Tibial nerve (tissue), 4 donors: Measurements from ENCODE around the gene PLXNA4. TPM values are rescaled to one million over a fixed set of nuclear protein-coding genes. Genes with fewer than 3 reads are reported as not detected.

Experiments used
- DNase-seq, 2 donors: peaks; one replicate each; pipeline ENCODE4 v3.0.0-alpha.2; 2019; ENCODE audit warnings: low spot score in 2 of 2
- H3K27ac ChIP-seq, 4 donors: fragments of 200-600 bp; sonication (generic) in 3 of 4; one replicate each; pipeline ENCODE4 v1.5.1; 2017 to 2019; ENCODE audit warnings: mild to moderate bottlenecking in 1 of 4
- H3K27me3 ChIP-seq, 2 donors: fragments of 200-600 bp; sonication (generic) in 1 of 2; one replicate each; pipeline versions ENCODE4 v1.5.1 to v1.6.0; 2017 to 2019
- H3K36me3 ChIP-seq, 3 donors: fragments of 200-600 bp; sonication (generic); one replicate each; pipeline ENCODE4 v1.5.1; 2018 to 2019
- H3K4me1 ChIP-seq, 4 donors: fragments of 200-600 bp; sonication (generic) in 3 of 4; one replicate each; pipeline ENCODE4 v1.5.1; 2017 to 2019
- H3K4me3 ChIP-seq, 4 donors: fragments of 200-600 bp; sonication (generic) in 3 of 4; one replicate each; pipeline ENCODE4 v1.5.1; 2017 to 2019; ENCODE audit warnings: mild to moderate bottlenecking in 1 of 4, moderate library complexity in 1 of 4
- H3K9me3 ChIP-seq, 4 donors: fragments of 200-600 bp; sonication (generic) in 3 of 4; one replicate each; pipeline ENCODE4 v1.5.1; 2017 to 2019
- EP300 ChIP-seq, 2 donors: sonication (generic); formaldehyde crosslinking; IDR thresholded peaks; one replicate each; pipeline ENCODE4 v1.6.1; 2017; ENCODE audit warnings: antibody characterized with exemption in 2 of 2, mild to moderate bottlenecking in 1 of 2
- POLR2A ChIP-seq, 2 donors: fragments of 450-650 bp; IDR thresholded peaks; one replicate each; pipeline ENCODE4 v1.6.1; 2017; ENCODE audit warnings: antibody characterized with exemption in 2 of 2, mild to moderate bottlenecking in 2 of 2, moderate library complexity in 2 of 2
- WGBS, 2 donors: methylation state at CpG; one replicate each; pipeline ENCODE4 v1.1.5; 2018; 5-methylcytosine and 5-hydroxymethylcytosine counted together
- total RNA-seq, 4 donors: library from RNA; depleted of rRNA; stranded (reverse); fragments of >200 nt; gene quantifications; one replicate each; pipeline ENCODE4 v1.1.0, GENCODE V29; 2016
- TF ChIP-seq, protein P1 (sequence below), 5 experiments: fragments of 200-600 bp in 3 of 5; fragments of 450-650 bp in 2 of 5; sonication (generic) in 3 of 5; IDR thresholded peaks; one replicate each; pipeline ENCODE4 v1.5.1; 2016 to 2019; ENCODE audit warnings: antibody characterized with exemption in 5 of 5, mild to moderate bottlenecking in 3 of 5, moderate library complexity in 2 of 5

PLXNA4 gene
- total RNA-seq, 4 donors from 2014 or later: 12.6 to 32.4 (median 13.7) TPM

DNA sequence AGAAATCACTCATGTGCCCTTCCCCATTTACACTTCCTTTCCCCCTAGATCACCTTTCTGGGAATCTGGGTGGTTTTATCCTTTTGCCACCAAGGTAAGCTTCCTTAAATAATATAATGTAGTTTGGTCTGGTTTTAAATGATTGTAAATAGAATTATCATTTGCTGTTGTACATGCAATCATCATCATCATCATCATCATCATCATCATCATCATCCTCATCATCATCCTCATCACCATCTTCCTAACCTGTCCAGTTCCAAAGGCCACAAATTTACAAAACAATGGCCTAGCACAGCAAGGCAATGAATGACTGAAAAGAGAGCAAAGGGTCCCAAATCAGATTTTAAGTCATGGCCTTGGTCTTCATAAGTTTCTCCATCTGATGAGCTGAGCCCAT is 329.7 kb downstream of the PLXNA4 start:
- DNase-seq: no peak
- TF ChIP-seq, protein P1, sequence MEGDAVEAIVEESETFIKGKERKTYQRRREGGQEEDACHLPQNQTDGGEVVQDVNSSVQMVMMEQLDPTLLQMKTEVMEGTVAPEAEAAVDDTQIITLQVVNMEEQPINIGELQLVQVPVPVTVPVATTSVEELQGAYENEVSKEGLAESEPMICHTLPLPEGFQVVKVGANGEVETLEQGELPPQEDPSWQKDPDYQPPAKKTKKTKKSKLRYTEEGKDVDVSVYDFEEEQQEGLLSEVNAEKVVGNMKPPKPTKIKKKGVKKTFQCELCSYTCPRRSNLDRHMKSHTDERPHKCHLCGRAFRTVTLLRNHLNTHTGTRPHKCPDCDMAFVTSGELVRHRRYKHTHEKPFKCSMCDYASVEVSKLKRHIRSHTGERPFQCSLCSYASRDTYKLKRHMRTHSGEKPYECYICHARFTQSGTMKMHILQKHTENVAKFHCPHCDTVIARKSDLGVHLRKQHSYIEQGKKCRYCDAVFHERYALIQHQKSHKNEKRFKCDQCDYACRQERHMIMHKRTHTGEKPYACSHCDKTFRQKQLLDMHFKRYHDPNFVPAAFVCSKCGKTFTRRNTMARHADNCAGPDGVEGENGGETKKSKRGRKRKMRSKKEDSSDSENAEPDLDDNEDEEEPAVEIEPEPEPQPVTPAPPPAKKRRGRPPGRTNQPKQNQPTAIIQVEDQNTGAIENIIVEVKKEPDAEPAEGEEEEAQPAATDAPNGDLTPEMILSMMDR (IDR thresholded peaks at IDR 0.05): no peak
- TF ChIP-seq POLR2A (IDR thresholded peaks at IDR 0.05) (no peak), EP300 (IDR thresholded peaks at IDR 0.05) (no peak)

DNA sequence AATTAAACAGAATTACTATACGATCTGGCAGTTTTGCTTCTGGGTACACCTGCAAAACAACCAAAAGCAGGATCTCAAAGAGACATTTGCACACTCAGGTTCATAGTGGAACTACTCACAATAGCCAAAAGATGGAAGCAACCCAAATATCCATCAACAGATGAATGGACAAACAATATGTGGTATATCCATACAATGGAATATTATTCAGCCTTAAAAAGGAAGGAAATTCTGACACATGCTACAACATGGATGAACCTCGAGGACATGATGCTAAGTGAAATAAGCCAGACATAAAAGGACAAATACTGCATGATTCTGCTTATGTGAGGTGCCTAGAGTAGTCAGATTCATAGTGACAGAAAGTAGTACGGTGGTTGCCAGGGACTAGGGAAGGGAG is 330.7 kb downstream of the PLXNA4 start:
- TF ChIP-seq, protein P1 (IDR thresholded peaks at IDR 0.05): no peak
- TF ChIP-seq POLR2A (IDR thresholded peaks at IDR 0.05): no peak
- no peak for TF ChIP-seq EP300 (IDR thresholded peaks at IDR 0.05)
- Histone ChIP-seq H3K4me1 (peaks cover 0 to 12% (median 4%) of the 10 kb centered on the region in 4 donors), H3K9me3 (peaks cover 0 to 12% (median 0%) of the 10 kb centered on the region in 4 donors), H3K36me3 (no peaks in the 10 kb centered on the region), H3K27ac (no peak overlapping the region), H3K27me3 (peaks cover 0 to 5% of the 10 kb centered on the region in 2 donors), H3K4me3 (no peak overlapping the region)
- DNase-seq: no peak
- 81 to 88% methylated on average over 3 of the region's 3 CpGs for WGBS, 2 donors

More for the DNA sequence above, 329.7 kb downstream of the PLXNA4 start:
- Histone ChIP-seq H3K36me3 (no peaks in the 10 kb centered on the region), H3K4me1 (peaks cover 0 to 23% (median 8%) of the 10 kb centered on the region in 4 donors), H3K27me3 (peaks cover 0 to 5% of the 10 kb centered on the region in 2 donors), H3K9me3 (peaks cover 0 to 12% (median 0%) of the 10 kb centered on the region in 4 donors), H3K27ac (no peak overlapping the region), H3K4me3 (no peak overlapping the region)

DNA sequence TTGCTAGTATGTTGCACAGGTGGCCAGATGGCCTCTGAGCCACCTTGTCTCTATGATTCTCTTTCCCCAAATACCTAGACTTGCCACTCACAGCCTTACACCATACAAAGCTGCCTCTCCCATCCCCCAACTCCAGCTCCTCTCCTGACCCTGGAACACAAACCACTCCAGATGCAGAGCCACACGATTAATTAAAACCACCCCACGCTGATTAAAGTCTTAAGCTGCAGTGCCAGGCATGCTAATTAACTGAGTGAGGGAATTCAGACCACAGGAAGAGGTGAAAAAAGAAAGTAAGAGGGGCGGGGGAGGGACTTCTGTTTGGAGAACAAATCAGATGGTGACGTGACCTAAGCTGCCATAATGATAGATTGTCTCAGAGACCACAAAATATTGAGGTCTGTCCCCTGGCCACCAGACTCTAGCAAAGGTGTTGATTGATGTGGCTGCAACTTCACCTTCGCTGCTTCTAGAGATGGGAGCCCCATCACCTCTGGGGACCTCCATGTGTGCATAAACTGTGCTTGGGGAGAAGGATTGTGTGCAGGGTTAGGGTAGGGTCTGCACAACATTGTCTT is 331.3 kb downstream of the PLXNA4 start:
- Histone ChIP-seq H3K4me1 (peaks cover 0 to 7% (median under 1%) of the 10 kb centered on the region in 4 donors), H3K36me3 (no peaks in the 10 kb centered on the region), H3K27me3 (peaks cover 0 to 5% of the 10 kb centered on the region in 2 donors), H3K9me3 (peaks cover 0 to 12% (median 0%) of the 10 kb centered on the region in 4 donors), H3K4me3 (no peak overlapping the region), H3K27ac (no peak overlapping the region)
- no peak for DNase-seq
- 71 to 79% methylated on average over 5 of the region's 5 CpGs for WGBS, 2 donors
- TF ChIP-seq, protein P1 (IDR thresholded peaks at IDR 0.05): no peak
- TF ChIP-seq EP300 (IDR thresholded peaks at IDR 0.05) (no peak), POLR2A (IDR thresholded peaks at IDR 0.05) (no peak)

DNA sequence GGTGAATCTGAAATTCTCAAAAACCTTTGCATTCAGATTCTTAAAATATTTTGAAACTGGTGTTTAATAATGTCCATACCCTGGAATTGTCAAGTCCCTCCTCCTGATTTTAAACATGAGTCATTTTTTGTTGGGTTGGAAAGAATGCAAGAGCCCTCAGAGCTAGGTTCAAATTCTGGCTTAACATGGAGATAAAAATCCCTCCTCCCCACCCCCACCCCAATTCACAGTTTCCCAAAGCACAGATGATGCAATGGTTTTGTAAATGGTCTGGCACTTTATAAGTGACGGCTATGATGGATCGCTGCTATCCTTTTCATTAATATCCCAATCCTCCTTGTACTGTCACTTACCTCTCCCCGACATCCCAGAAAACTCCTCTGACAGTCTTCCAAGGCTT is 332.8 kb downstream of the PLXNA4 start:
- Histone ChIP-seq H3K27me3 (peaks cover 0 to 4% of the 10 kb centered on the region in 2 donors), H3K27ac (no peak overlapping the region), H3K4me1 (no peaks in the 10 kb centered on the region), H3K4me3 (no peak overlapping the region), H3K9me3 (peaks cover 0 to 12% (median 0%) of the 10 kb centered on the region in 4 donors), H3K36me3 (no peaks in the 10 kb centered on the region)
- no peak for TF ChIP-seq EP300 (IDR thresholded peaks at IDR 0.05)
- TF ChIP-seq POLR2A (IDR thresholded peaks at IDR 0.05): no peak
- TF ChIP-seq, protein P1 (IDR thresholded peaks at IDR 0.05): no peak
- 90 to 91% methylated on average over 3 of the region's 3 CpGs for WGBS, 2 donors
- no peak for DNase-seq

DNA sequence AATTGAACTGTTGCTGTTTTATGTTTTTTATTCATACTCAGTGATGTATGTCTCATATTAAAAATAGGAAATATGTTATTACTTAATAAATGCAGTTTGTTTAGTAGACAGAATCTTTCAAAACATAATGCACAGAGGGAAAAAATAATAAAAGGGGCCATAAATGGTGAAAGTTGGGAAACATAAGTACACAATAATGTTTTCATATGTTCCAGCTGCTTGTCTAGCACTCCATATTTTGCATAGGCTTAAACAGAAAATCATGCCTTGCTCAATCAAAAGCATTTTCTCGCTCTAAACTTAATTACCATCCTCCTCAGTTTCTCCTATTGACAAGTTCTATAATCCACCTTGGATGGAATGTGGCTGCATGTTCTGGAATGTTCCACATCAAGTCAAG is 333.2 kb downstream of the PLXNA4 start:
- H3K27ac ChIP-seq: no peak overlapping the region
- peaks cover 0 to 12% (median 0%) of the 10 kb centered on the region in 4 donors for H3K9me3 ChIP-seq
- H3K27me3 ChIP-seq: no peaks in the 10 kb centered on the region
- WGBS, 2 donors: 79 to 82% methylated on average over 1 of the region's 1 CpG
- no peaks in the 10 kb centered on the region for H3K4me1 ChIP-seq
- no peak overlapping the region for H3K4me3 ChIP-seq
- DNase-seq: no peak
- H3K36me3 ChIP-seq: no peaks in the 10 kb centered on the region
- TF ChIP-seq EP300 (IDR thresholded peaks at IDR 0.05) (no peak), POLR2A (IDR thresholded peaks at IDR 0.05) (no peak)
- TF ChIP-seq, protein P1 (IDR thresholded peaks at IDR 0.05): no peak
